ENCODE results near the gene GRID1. TPM values are rescaled to one million over a fixed set of nuclear protein-coding genes. Genes with fewer than 3 reads are reported as not detected.
A peak's percentile ranks its signal among the peaks of the same experiment; 100 is the strongest.

GRID1 gene
- total and polyA plus RNA-seq, 10 of the 15 experiments (the other 5 are each of a cell fraction or from before 2014, with no cell fraction given) = 0.04 to 0.62 (median 0.08) TPM; not detected in 5

DNA sequence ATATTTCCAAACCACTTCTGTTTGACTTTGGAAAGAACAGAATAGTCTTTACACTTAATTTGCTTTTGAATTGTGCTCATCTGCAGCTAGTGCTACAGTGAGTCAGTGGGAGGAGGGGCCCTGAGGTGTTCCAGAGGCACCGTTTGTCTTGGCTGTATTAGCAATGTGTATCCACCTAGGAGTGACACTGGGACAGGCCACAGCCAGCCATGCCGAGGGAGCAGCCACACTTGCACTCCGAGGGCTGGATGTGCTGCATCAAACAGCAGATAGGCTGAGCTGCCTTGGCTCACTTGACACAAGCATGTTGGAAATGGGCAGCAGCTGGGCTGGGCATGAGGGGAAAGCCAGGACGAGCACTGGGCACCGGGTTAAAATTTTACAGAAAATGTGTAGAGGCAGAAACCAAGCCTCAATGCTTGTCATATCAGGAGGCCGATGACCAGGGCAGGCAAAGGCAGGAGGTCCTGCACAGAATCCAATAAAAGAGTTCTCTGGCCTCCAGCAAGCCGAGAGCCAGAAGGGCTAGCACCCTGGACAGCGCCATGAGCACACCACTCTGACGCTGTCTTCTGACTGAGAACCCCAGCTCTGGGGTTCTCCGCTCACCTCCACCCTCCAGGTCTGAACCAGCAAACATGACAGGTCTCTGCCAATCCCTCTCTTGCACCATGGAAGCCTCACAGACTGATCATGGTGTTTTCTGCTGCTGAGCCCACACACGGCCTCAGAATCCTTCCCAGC is 163.3 kb downstream of the GRID1 start:
- ATAC-seq (peak; percentile 48; the same call in 2 of the 3 replicates), FAIRE-seq (no peak), DNase-seq (ENCODE audit: low read depth, low spot score) (no peak)
- H3K27ac ChIP-seq (ENCODE audit: control insufficient read depth, insufficient read depth) = no peak overlapping the region
- ChIA-PET CTCF (no interaction called here), POLR2A (no interaction called here), RAD21 (ENCODE audit: unreplicated experiment) (no interaction called here), SMC1A (ENCODE audit: uncharacterized antibody, unreplicated experiment) (no interaction called here)
- intact Hi-C loops (cut with micrococcal nuclease; ENCODE audit: unreplicated experiment) (no loop called here), in situ Hi-C loops (cut with MboI) (no loop called here)
- H3K79me2 ChIP-seq (ENCODE audit: control insufficient read depth, insufficient read depth, low read length) = no peaks in the 10 kb centered on the region
- BruUV-seq (replicated peaks) = no TSS peak
- no peaks in the 10 kb centered on the region for H3K9me3 ChIP-seq (replicated peaks; ENCODE audit: control insufficient read depth, insufficient read depth, low read length)
- no peak overlapping the region for H3K4me3 ChIP-seq
- no peak overlapping the region for H3K4me2 ChIP-seq (ENCODE audit: control insufficient read depth, insufficient read depth)
- H4K20me1 ChIP-seq (ENCODE audit: control insufficient read depth, insufficient read depth) = no peaks in the 10 kb centered on the region
- H3K36me3 ChIP-seq (ENCODE audit: control insufficient read depth in 2 of 2, insufficient read depth in 2 of 2, low read length in 1 of 2) = no peaks in the 10 kb centered on the region
- no peak for TF ChIP-seq NR2F1 (conservative IDR thresholded peaks at IDR 0.05)
- TF ChIP-seq, protein P1, sequence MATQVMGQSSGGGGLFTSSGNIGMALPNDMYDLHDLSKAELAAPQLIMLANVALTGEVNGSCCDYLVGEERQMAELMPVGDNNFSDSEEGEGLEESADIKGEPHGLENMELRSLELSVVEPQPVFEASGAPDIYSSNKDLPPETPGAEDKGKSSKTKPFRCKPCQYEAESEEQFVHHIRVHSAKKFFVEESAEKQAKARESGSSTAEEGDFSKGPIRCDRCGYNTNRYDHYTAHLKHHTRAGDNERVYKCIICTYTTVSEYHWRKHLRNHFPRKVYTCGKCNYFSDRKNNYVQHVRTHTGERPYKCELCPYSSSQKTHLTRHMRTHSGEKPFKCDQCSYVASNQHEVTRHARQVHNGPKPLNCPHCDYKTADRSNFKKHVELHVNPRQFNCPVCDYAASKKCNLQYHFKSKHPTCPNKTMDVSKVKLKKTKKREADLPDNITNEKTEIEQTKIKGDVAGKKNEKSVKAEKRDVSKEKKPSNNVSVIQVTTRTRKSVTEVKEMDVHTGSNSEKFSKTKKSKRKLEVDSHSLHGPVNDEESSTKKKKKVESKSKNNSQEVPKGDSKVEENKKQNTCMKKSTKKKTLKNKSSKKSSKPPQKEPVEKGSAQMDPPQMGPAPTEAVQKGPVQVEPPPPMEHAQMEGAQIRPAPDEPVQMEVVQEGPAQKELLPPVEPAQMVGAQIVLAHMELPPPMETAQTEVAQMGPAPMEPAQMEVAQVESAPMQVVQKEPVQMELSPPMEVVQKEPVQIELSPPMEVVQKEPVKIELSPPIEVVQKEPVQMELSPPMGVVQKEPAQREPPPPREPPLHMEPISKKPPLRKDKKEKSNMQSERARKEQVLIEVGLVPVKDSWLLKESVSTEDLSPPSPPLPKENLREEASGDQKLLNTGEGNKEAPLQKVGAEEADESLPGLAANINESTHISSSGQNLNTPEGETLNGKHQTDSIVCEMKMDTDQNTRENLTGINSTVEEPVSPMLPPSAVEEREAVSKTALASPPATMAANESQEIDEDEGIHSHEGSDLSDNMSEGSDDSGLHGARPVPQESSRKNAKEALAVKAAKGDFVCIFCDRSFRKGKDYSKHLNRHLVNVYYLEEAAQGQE (IDR thresholded peaks at IDR 0.05; ENCODE audit: low read depth, low read length) = peak; percentile 95
- H2AFZ ChIP-seq (ENCODE audit: control insufficient read depth, low read depth, low read length) = no peak overlapping the region
- no peak overlapping the region for H3K9ac ChIP-seq (ENCODE audit: control insufficient read depth, insufficient read depth, low read length)
- peaks cover 0 to 2% of the 10 kb centered on the region in 2 experiments; a peak in 2 of 4 replicates for H3K27me3 ChIP-seq (replicated peaks in 1 of 2; ENCODE audit: control insufficient read depth in 2 of 2, insufficient read depth in 2 of 2, low read length in 1 of 2)
- WGBS (ENCODE audit: insufficient coverage, insufficient replicate concordance, low lambda C conversion rate, missing lambda C conversion rate) = 2% methylated on average over 11 of the region's 11 CpGs
- H3K4me1 ChIP-seq (ENCODE audit: control insufficient read depth, insufficient read depth, low read length) = no peaks in the 10 kb centered on the region
